ENCODE measurements around the gene SLC39A8. TPM values are rescaled to one million over a fixed set of nuclear protein-coding genes. Genes with fewer than 3 reads are reported as not detected.

Gene SLC39A8
- polyA plus RNA-seq, 4 donors = 2.5 to 15.0 (median 6.2) TPM

DNA sequence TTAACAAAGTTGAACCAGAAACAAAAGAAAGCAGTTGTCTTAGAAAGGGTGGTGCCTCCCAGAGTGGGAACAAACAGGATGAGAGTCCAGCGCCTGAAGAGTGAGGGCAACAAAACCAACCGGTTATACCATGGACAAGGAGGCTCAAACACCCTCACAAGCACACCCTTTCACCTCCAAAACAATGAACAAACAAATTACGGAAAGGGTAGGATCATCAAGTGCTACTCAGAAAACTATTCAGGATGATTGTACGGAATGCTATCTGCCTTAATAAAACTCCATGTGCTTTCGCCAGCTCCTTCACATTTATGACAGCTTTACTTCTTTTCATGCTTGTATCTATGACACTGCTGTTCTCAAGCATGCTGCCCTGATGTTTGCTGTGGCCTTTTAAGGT, 26.8 kb downstream of the SLC39A8 start:
- WGBS, 3 donors = 77 to 85% (median 83%) methylated on average over 5 of the region's 5 CpGs
- H3K9me3 ChIP-seq (ENCODE audit: control insufficient read depth in 2 of 2, insufficient read depth in 1 of 2, low read depth in 1 of 2, low read length in 1 of 2) = no peaks in the 10 kb centered on the region
- DNase-seq (peak in 1 of 2 donors; percentile 6), FAIRE-seq (no peak)
- H3K4me3 ChIP-seq (ENCODE audit: low read depth in 1 of 3, low read length in 3 of 3) = no peak overlapping the region
- no peaks in the 10 kb centered on the region for H3K27me3 ChIP-seq (ENCODE audit: control insufficient read depth in 3 of 3, insufficient read depth in 3 of 3, low read length in 3 of 3)
- H3K27ac ChIP-seq (ENCODE audit: low read depth in 1 of 3, low read length in 2 of 3) = no peak overlapping the region
- H3K36me3 ChIP-seq (ENCODE audit: control insufficient read depth in 3 of 3, insufficient read depth in 2 of 3, low read depth in 1 of 3, low read length in 3 of 3) = no peaks in the 10 kb centered on the region
- no peaks in the 10 kb centered on the region for H3K4me1 ChIP-seq (ENCODE audit: control insufficient read depth in 3 of 3, insufficient read depth in 2 of 3, low read depth in 1 of 3, low read length in 2 of 3)

- no peaks in the 10 kb centered on the region for H3K27me3 ChIP-seq (ENCODE audit: control insufficient read depth in 3 of 3, insufficient read depth in 3 of 3, low read length in 3 of 3)
- no peak for FAIRE-seq
- 69 to 85% (median 78%) methylated on average over 3 of the region's 3 CpGs for WGBS, 3 donors
- DNase-seq = no peak
- H3K27ac ChIP-seq (ENCODE audit: low read depth in 1 of 3, low read length in 2 of 3) = no peak overlapping the region
- no peak overlapping the region for H3K4me3 ChIP-seq (ENCODE audit: low read depth in 1 of 3, low read length in 3 of 3)
- H3K9me3 ChIP-seq (ENCODE audit: control insufficient read depth in 2 of 2, insufficient read depth in 1 of 2, low read depth in 1 of 2, low read length in 1 of 2) = no peaks in the 10 kb centered on the region
- H3K4me1 ChIP-seq (ENCODE audit: control insufficient read depth in 3 of 3, insufficient read depth in 2 of 3, low read depth in 1 of 3, low read length in 2 of 3) = no peaks in the 10 kb centered on the region
- no peaks in the 10 kb centered on the region for H3K36me3 ChIP-seq (ENCODE audit: control insufficient read depth in 3 of 3, insufficient read depth in 2 of 3, low read depth in 1 of 3, low read length in 3 of 3)
These were observed 27.2 kb downstream of the SLC39A8 start for GRCh38 chr4:102318105-102318504.

DNA sequence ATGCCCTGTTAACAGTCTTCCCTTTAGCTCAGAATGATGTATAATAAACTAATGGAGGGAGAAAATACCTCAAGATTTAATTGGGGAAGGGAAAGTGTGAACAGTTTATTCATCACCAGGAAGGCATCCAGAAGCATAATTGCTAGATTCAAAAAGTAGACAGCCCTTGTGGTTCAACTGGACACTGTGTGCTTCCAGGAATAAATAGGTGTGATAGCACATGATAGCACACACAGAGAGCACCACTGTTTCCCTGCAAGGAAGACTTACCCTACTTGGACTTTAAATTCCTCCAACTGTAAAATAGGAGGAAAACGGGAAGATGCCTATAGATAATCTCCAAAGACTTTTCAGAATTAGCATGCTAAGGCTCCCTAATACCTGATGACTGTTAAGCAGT, 27.8 kb downstream of the SLC39A8 start:
- Histone ChIP-seq H3K27me3 (ENCODE audit: control insufficient read depth in 3 of 3, insufficient read depth in 3 of 3, low read length in 3 of 3) (no peaks in the 10 kb centered on the region), H3K27ac (ENCODE audit: low read depth in 1 of 3, low read length in 2 of 3) (no peak overlapping the region), H3K9me3 (ENCODE audit: control insufficient read depth in 2 of 2, insufficient read depth in 1 of 2, low read depth in 1 of 2, low read length in 1 of 2) (no peaks in the 10 kb centered on the region), H3K4me1 (ENCODE audit: control insufficient read depth in 3 of 3, insufficient read depth in 2 of 3, low read depth in 1 of 3, low read length in 2 of 3) (no peaks in the 10 kb centered on the region), H3K4me3 (ENCODE audit: low read depth in 1 of 3, low read length in 3 of 3) (no peak overlapping the region), H3K36me3 (ENCODE audit: control insufficient read depth in 3 of 3, insufficient read depth in 2 of 3, low read depth in 1 of 3, low read length in 3 of 3) (no peaks in the 10 kb centered on the region)
- 57 to 84% (median 81%) methylated on average over 1 of the region's 1 CpG for WGBS, 3 donors
- FAIRE-seq (no peak), DNase-seq (no peak)

GRCh38 chr4:102316585-102316984, 28.7 kb downstream of the SLC39A8 start:
- Histone ChIP-seq H3K9me3 (ENCODE audit: control insufficient read depth in 2 of 2, insufficient read depth in 1 of 2, low read depth in 1 of 2, low read length in 1 of 2) (no peaks in the 10 kb centered on the region), H3K4me3 (ENCODE audit: low read depth in 1 of 3, low read length in 3 of 3) (no peak overlapping the region), H3K36me3 (ENCODE audit: control insufficient read depth in 3 of 3, insufficient read depth in 2 of 3, low read depth in 1 of 3, low read length in 3 of 3) (no peaks in the 10 kb centered on the region), H3K4me1 (ENCODE audit: control insufficient read depth in 3 of 3, insufficient read depth in 2 of 3, low read depth in 1 of 3, low read length in 2 of 3) (no peaks in the 10 kb centered on the region), H3K27ac (ENCODE audit: low read depth in 1 of 3, low read length in 2 of 3) (no peak overlapping the region), H3K27me3 (ENCODE audit: control insufficient read depth in 3 of 3, insufficient read depth in 3 of 3, low read length in 3 of 3) (no peaks in the 10 kb centered on the region)
- no peak for FAIRE-seq
- DNase-seq = no peak
- 91 to 99% (median 96%) methylated on average over 2 of the region's 2 CpGs for WGBS, 3 donors

- Histone ChIP-seq H3K36me3 (ENCODE audit: control insufficient read depth in 3 of 3, insufficient read depth in 2 of 3, low read depth in 1 of 3, low read length in 3 of 3) (no peaks in the 10 kb centered on the region), H3K27ac (ENCODE audit: low read depth in 1 of 3, low read length in 2 of 3) (no peak overlapping the region), H3K4me3 (ENCODE audit: low read depth in 1 of 3, low read length in 3 of 3) (no peak overlapping the region), H3K4me1 (ENCODE audit: control insufficient read depth in 3 of 3, insufficient read depth in 2 of 3, low read depth in 1 of 3, low read length in 2 of 3) (no peaks in the 10 kb centered on the region), H3K9me3 (ENCODE audit: control insufficient read depth in 2 of 2, insufficient read depth in 1 of 2, low read depth in 1 of 2, low read length in 1 of 2) (no peaks in the 10 kb centered on the region), H3K27me3 (ENCODE audit: control insufficient read depth in 3 of 3, insufficient read depth in 3 of 3, low read length in 3 of 3) (no peaks in the 10 kb centered on the region)
- WGBS, 3 donors = 81 to 93% (median 91%) methylated on average over 2 of the region's 2 CpGs
- DNase-seq (no peak), FAIRE-seq (no peak)
These were observed 29.8 kb downstream of the SLC39A8 start for GRCh38 chr4:102315532-102315931.

DNA sequence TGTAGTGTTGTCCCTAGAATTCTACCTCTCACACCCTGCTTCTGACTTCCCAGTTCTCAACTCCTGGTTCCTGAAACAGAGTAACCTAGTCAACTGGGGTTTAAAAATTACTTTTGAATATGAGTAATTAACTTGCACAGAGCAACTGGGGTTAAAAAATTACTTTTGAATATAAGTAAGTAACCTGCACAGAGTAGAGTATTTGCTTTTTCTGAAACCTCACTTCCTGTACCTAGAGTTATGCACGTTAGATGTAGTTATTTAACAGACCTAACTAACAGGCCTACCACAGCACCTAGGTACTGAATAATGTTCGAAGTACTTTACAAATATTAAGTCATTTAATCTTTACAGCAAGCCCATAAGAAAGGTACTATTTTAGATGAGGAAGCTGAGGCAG, 32.9 kb downstream of the SLC39A8 start:
- Histone ChIP-seq H3K9me3 (ENCODE audit: control insufficient read depth in 2 of 2, insufficient read depth in 1 of 2, low read depth in 1 of 2, low read length in 1 of 2) (no peaks in the 10 kb centered on the region), H3K36me3 (ENCODE audit: control insufficient read depth in 3 of 3, insufficient read depth in 2 of 3, low read depth in 1 of 3, low read length in 3 of 3) (no peaks in the 10 kb centered on the region), H3K4me3 (ENCODE audit: low read depth in 1 of 3, low read length in 3 of 3) (no peak overlapping the region), H3K4me1 (ENCODE audit: control insufficient read depth in 3 of 3, insufficient read depth in 2 of 3, low read depth in 1 of 3, low read length in 2 of 3) (no peaks in the 10 kb centered on the region), H3K27me3 (ENCODE audit: control insufficient read depth in 3 of 3, insufficient read depth in 3 of 3, low read length in 3 of 3) (no peaks in the 10 kb centered on the region), H3K27ac (ENCODE audit: low read depth in 1 of 3, low read length in 2 of 3) (no peak overlapping the region)
- WGBS, 3 donors = 78 to 84% (median 84%) methylated on average over 2 of the region's 2 CpGs
- DNase-seq (no peak), FAIRE-seq (no peak)

DNA sequence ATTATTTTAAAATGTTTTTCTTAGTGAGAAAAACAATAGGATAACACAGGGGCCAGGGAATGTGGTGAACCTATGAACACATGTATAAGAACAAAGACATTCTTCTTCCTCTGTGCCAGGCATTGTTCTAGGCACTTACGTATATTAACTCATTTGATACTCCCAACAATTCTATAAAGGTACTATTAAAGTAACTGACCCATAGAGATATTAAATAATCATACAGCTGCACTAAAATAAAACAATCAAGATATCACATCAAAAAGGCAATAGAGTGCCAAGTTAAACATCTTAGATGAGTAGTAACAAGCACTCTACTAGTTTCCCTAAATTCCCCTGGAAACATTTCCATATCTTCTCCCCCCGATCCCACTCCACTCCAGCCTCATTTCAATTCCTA, 33.4 kb downstream of the SLC39A8 start:
- H3K27me3 ChIP-seq (ENCODE audit: control insufficient read depth in 3 of 3, insufficient read depth in 3 of 3, low read length in 3 of 3) = no peaks in the 10 kb centered on the region
- FAIRE-seq (no peak), DNase-seq (no peak)
- no peak overlapping the region for H3K4me3 ChIP-seq (ENCODE audit: low read depth in 1 of 3, low read length in 3 of 3)
- no peak overlapping the region for H3K27ac ChIP-seq (ENCODE audit: low read depth in 1 of 3, low read length in 2 of 3)
- H3K36me3 ChIP-seq (ENCODE audit: control insufficient read depth in 3 of 3, insufficient read depth in 2 of 3, low read depth in 1 of 3, low read length in 3 of 3) = no peaks in the 10 kb centered on the region
- WGBS, 3 donors = 72 to 90% (median 73%) methylated on average over 2 of the region's 2 CpGs
- H3K4me1 ChIP-seq (ENCODE audit: control insufficient read depth in 3 of 3, insufficient read depth in 2 of 3, low read depth in 1 of 3, low read length in 2 of 3) = no peaks in the 10 kb centered on the region
- H3K9me3 ChIP-seq (ENCODE audit: control insufficient read depth in 2 of 2, insufficient read depth in 1 of 2, low read depth in 1 of 2, low read length in 1 of 2) = no peaks in the 10 kb centered on the region

GRCh38 chr4:102311407-102311806, 33.9 kb downstream of the SLC39A8 start:
- no peak for DNase-seq
- no peaks in the 10 kb centered on the region for H3K9me3 ChIP-seq (ENCODE audit: control insufficient read depth in 2 of 2, insufficient read depth in 1 of 2, low read depth in 1 of 2, low read length in 1 of 2)
- 94 to 100% (median 100%) methylated on average over 1 of the region's 1 CpG for WGBS, 3 donors
- no peaks in the 10 kb centered on the region for H3K36me3 ChIP-seq (ENCODE audit: control insufficient read depth in 3 of 3, insufficient read depth in 2 of 3, low read depth in 1 of 3, low read length in 3 of 3)
- H3K4me3 ChIP-seq (ENCODE audit: low read depth in 1 of 3, low read length in 3 of 3) = no peak overlapping the region
- H3K27me3 ChIP-seq (ENCODE audit: control insufficient read depth in 3 of 3, insufficient read depth in 3 of 3, low read length in 3 of 3) = no peaks in the 10 kb centered on the region
- no peak overlapping the region for H3K27ac ChIP-seq (ENCODE audit: low read depth in 1 of 3, low read length in 2 of 3)
- no peaks in the 10 kb centered on the region for H3K4me1 ChIP-seq (ENCODE audit: control insufficient read depth in 3 of 3, insufficient read depth in 2 of 3, low read depth in 1 of 3, low read length in 2 of 3)
- no peak for FAIRE-seq

DNA sequence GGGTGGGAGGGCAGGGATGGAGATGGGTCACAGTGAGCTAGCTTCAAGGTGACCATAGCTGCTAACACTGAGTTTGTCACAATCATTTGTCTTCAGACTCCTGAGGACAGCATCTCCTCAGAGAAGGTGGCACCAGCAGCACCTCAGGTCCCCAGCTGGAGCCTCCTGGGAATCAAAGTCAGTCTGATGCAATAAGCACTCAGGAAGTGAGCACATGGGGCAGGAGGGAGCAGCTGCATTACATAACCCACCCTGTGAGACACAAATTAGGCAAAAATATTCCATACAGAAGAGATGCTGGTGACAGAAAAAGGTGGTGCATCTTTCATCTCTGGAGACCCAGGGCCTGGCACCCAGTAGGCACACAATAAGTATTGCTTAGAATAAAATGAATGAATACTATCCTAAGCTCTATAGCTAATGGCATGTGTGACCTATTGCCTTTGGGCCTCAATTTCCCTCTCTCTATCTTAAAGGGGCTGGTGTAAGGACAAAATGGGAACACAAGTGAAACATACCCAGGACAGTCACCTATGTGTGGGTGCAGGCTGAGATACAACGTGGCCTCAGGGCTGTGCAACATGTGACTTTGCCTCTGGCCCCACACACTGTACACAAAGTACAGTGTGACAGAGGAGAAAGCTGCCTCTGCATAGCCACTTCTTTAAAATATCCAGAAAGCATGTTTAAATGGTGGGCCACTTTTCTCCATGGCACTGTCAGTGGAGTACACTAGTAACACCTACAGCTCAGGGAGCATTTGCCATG, 37.1 kb downstream of the SLC39A8 start:
- Histone ChIP-seq H3K27me3 (ENCODE audit: control insufficient read depth in 3 of 3, insufficient read depth in 3 of 3, low read length in 3 of 3) (no peaks in the 10 kb centered on the region), H3K27ac (ENCODE audit: low read depth in 1 of 3, low read length in 2 of 3) (no peak overlapping the region), H3K36me3 (ENCODE audit: control insufficient read depth in 3 of 3, insufficient read depth in 2 of 3, low read depth in 1 of 3, low read length in 3 of 3) (no peaks in the 10 kb centered on the region), H3K4me1 (ENCODE audit: control insufficient read depth in 3 of 3, insufficient read depth in 2 of 3, low read depth in 1 of 3, low read length in 2 of 3) (no peaks in the 10 kb centered on the region), H3K4me3 (ENCODE audit: low read depth in 1 of 3, low read length in 3 of 3) (no peak overlapping the region), H3K9me3 (ENCODE audit: control insufficient read depth in 2 of 2, insufficient read depth in 1 of 2, low read depth in 1 of 2, low read length in 1 of 2) (no peaks in the 10 kb centered on the region)
- DNase-seq (peak in 1 of 2 donors; percentile 12), FAIRE-seq (no peak)
- WGBS, 3 donors = 35 to 70% (median 55%) methylated on average over 1 of the region's 1 CpG

Measured in small intestine (tissue), 7 donors.